ENCODE measurements around the gene PAM. TPM values are rescaled to one million over a fixed set of nuclear protein-coding genes. Genes with fewer than 3 reads are reported as not detected.

The PAM gene
- total RNA-seq, 2 donors from 2014 or later, result 2,512 to 4,531 TPM

DNA sequence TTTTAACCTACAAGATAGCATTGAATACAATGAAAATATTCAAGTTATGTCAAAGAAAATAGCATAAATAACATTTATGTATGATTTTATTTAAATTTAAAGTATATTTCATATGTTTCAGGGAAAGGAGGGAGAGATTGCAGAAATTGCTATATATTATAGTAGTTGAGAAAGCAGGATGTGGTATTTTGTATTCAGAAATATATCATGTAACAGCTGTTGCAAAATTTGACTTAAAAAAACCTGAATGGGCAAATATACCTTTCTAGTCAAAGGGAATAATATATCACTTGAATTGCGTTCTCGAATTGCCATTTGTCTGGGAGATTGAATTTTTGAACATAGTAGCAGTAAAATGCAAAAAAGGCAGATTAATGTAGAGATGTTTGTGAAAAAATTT lies 80.6 kb downstream of the PAM start:
- no peaks in the 10 kb centered on the region for H3K36me3 ChIP-seq
- TF ChIP-seq, protein P1, sequence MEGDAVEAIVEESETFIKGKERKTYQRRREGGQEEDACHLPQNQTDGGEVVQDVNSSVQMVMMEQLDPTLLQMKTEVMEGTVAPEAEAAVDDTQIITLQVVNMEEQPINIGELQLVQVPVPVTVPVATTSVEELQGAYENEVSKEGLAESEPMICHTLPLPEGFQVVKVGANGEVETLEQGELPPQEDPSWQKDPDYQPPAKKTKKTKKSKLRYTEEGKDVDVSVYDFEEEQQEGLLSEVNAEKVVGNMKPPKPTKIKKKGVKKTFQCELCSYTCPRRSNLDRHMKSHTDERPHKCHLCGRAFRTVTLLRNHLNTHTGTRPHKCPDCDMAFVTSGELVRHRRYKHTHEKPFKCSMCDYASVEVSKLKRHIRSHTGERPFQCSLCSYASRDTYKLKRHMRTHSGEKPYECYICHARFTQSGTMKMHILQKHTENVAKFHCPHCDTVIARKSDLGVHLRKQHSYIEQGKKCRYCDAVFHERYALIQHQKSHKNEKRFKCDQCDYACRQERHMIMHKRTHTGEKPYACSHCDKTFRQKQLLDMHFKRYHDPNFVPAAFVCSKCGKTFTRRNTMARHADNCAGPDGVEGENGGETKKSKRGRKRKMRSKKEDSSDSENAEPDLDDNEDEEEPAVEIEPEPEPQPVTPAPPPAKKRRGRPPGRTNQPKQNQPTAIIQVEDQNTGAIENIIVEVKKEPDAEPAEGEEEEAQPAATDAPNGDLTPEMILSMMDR (IDR thresholded peaks at IDR 0.05), result no peak
- no peak for DNase-seq (ENCODE audit: low spot score)

DNA sequence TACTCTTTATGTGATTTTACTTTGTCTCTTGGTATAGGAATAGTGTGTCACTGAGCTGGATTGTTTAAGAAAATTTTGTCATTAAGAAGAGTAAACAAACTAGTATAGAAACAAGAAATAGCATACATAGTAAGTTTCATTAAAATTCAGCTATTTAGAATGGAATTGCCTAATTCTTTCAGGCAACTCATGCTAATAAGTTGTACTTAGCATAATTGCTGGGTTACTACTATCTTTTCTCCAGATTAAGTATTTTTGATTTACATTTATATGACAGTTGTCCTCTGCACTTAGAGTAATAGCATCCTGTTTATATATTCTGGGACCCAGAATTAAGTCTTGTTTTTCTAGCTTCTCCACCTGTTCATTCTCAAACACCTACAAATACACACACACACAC lies 85.9 kb downstream of the PAM start:
- no peak overlapping the region for H3K27ac ChIP-seq
- TF ChIP-seq, protein P1 (IDR thresholded peaks at IDR 0.05), result no peak
- H3K4me1 ChIP-seq, result peaks cover 0 to 8% of the 10 kb centered on the region in 2 donors
- H3K27me3 ChIP-seq, result no peaks in the 10 kb centered on the region
- no peak overlapping the region for H3K4me3 ChIP-seq
- H3K36me3 ChIP-seq, result no peaks in the 10 kb centered on the region
- DNase-seq (ENCODE audit: low spot score), result no peak
- no peaks in the 10 kb centered on the region for H3K9me3 ChIP-seq

More for the DNA sequence above, 80.6 kb downstream of the PAM start:
- Histone ChIP-seq H3K27me3 (no peaks in the 10 kb centered on the region), H3K4me3 (no peak overlapping the region), H3K9me3 (no peaks in the 10 kb centered on the region), H3K27ac (no peak overlapping the region), H3K4me1 (peaks cover 0 to 20% of the 10 kb centered on the region in 2 donors)

DNA sequence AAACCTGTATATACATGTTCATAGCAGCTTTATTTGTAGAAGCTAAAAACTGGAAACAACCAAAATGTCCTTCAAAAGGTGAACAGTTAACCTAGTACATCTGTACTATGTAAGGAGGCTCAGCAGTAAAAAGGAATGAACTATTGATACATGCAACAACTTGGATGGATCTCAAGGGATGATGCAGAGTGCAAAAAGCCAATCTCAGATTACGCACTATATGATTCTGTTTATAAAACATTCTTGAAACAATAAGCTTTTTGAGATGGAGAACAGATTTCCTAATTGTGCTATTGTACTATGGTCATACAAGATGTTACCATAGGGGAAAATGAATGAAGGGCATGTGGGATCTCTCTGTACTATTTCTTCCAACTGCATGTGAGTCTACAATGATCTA lies 88.9 kb downstream of the PAM start:
- TF ChIP-seq, protein P1 (IDR thresholded peaks at IDR 0.05), result no peak
- DNase-seq (ENCODE audit: low spot score), result no peak
- no peaks in the 10 kb centered on the region for H3K4me1 ChIP-seq

DNA sequence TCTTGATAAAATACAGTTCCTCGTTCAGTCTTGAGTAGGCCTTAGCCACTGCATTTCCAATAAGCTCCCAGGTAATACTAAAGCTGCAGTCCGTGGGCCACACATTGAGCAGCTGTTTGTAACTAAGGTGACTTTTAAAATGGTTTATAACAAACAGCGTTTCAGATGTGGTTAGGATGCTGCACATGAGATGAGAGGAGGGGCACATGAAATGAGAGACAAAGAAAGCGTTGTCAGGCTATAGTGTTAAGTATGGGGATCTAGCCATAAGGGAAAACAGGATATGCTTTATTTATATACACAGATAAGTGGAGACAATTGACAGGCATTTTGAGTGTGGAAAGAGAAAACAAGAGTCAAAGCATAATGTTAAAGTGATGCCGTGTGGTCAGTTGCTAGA lies 89.9 kb downstream of the PAM start:
- Histone ChIP-seq H3K9me3 (no peaks in the 10 kb centered on the region), H3K36me3 (no peaks in the 10 kb centered on the region), H3K4me3 (no peak overlapping the region), H3K4me1 (no peaks in the 10 kb centered on the region), H3K27ac (no peak overlapping the region), H3K27me3 (no peaks in the 10 kb centered on the region)
- TF ChIP-seq, protein P1 (IDR thresholded peaks at IDR 0.05), result no peak
- no peak for DNase-seq (ENCODE audit: low spot score)

More for the DNA sequence above, 88.9 kb downstream of the PAM start:
- H3K4me3 ChIP-seq, result no peak overlapping the region
- no peaks in the 10 kb centered on the region for H3K36me3 ChIP-seq
- no peaks in the 10 kb centered on the region for H3K9me3 ChIP-seq
- no peak overlapping the region for H3K27ac ChIP-seq
- H3K27me3 ChIP-seq, result no peaks in the 10 kb centered on the region

DNA sequence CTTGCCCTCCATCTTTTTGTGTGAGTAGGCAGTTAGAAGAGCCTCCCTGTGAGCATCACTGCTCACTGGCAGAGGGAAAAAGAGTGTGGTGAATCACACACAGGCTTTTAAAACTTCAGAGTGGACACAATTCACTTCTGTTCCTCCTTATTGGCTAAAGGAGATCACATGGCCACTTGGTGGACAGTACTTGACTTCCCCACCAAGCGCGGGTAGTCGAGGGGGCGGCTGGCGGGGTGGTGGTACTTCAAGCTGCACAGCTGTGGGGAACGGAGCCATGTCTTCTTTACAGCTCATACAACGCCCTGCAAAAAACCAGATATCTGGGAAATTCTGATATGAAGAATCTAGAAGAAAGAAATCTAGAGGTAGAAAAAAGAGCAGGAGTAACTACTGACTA lies 95.4 kb downstream of the PAM start:
- Histone ChIP-seq H3K4me3 (no peak overlapping the region), H3K27ac (no peak overlapping the region), H3K27me3 (no peaks in the 10 kb centered on the region), H3K9me3 (no peaks in the 10 kb centered on the region), H3K36me3 (no peaks in the 10 kb centered on the region), H3K4me1 (no peaks in the 10 kb centered on the region)
- TF ChIP-seq, protein P1 (IDR thresholded peaks at IDR 0.05), result no peak
- DNase-seq (ENCODE audit: low spot score), result no peak

DNA sequence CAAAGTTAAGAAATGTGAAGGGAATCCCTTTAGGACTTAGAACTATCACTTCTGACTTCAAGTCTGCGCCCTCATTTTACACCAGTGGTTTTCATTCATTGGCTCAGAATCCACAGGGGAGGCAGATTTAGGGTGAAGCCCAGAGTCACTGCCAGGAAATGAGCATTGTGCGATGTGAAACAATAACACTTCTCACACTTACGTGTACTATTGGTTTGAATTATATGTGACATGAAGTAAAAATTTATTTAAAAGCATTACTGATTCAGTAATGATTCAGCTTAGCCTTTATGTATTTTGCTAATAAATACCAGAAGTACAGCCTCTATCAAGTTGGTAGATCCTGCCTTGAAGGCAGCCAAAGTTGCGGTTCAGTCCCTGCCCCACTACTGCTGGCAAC lies 98.6 kb downstream of the PAM start:
- H3K27ac ChIP-seq, result no peak overlapping the region
- H3K4me3 ChIP-seq, result no peak overlapping the region
- H3K36me3 ChIP-seq, result no peaks in the 10 kb centered on the region
- H3K27me3 ChIP-seq, result no peaks in the 10 kb centered on the region
- TF ChIP-seq, protein P1 (IDR thresholded peaks at IDR 0.05), result no peak
- no peaks in the 10 kb centered on the region for H3K4me1 ChIP-seq
- no peak for DNase-seq (ENCODE audit: low spot score)
- no peaks in the 10 kb centered on the region for H3K9me3 ChIP-seq
